Subcutaneous adipose tissue (tissue), 4 donors: ENCODE results near the gene DRAM2. TPM values are rescaled to one million over a fixed set of nuclear protein-coding genes. Genes with fewer than 3 reads are reported as not detected.

Source experiments
- CTCF ChIP-seq: fragments of 450-650 bp; IDR thresholded peaks from one replicate; pipeline ENCODE4 v1.5.1; 2016; ENCODE audit warnings: low read depth, mild to moderate bottlenecking, control low read depth, antibody characterized with exemption, moderate library complexity
- total RNA-seq, 4 donors: library from RNA; depleted of rRNA; stranded (reverse); fragments of >200 nt; gene quantifications; one replicate each; pipeline ENCODE4 v1.1.0, GENCODE V29; 2016

DRAM2 gene
- total RNA-seq, 4 donors from 2014 or later = 78.2 to 173 (median 123) TPM

DNA sequence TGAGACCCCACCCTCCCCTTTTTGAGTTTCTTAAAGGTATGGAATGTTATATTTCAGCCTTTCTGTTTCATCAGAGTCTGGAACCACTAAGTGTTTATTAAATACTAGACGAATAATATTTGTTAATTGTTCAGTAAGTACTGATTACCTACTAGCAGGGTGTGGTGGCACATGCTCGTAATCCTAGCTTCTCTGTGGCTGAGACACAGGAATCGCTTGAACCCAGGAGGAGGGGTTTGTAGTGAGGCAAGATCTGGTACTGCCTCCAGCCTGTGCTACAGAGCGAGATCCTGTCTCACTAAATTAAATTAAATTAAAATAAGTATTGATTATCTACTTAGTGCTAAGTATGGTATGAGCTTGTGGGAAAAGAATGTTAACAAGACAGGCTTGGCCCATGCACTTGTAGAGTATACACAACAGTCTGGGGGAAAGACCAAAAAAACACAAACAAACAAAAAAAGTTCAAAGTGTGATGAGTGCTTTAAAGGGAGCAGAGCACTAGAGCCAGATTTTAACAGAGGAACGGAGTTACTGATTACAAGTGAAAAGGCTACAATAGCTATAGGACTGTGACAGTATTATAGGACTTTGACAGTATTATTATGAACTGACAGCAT is 2.6 kb upstream of the DRAM2 start:
- no peak for TF ChIP-seq CTCF

DNA sequence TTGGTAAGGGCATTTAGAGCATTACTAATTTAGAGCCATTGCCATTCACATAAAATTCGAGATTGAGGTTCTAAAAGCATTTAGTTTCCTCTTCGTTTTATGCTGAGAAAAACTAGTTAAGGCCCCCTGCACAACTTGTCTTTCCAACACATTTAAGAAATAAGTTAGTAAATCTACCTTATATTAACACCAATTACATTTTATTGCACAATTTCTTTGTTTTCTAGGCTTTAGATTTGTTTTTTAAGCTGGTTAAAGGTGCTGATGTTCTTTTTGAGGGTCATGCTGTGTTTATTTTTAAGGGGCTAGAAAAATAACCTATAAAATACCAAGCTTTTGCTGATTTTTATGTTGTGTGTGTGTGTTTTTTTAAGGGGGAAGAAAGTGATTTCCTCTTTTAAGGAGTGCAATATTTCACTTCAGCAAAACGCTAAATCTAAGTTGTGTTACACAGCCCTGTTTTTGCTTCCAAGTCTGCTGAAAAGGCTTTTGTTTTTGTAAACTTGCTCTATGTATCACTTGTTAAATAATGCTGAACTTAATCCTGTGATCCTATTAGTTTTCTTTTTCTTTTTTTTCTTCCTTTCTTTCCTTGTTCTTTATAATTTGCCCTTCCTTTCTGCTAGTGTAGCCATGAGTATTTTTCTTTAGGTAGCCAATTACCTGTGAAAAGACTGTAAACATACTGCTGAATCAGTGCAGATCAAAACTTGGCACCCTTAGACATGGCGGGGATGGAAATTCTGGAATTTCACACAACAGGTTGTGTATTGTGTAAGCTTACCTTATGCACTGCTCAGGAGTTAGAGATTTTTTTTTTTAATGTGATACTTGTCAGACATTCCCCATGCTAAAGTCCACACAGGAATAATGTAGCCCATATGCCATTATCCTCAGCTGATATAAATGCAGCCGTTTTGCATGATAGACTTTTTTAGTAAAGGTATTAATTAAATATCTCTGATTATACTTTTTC is 1.6 kb upstream of the DRAM2 start:
- no peak for TF ChIP-seq CTCF

GRCh38 chr1:111140680-111140967 is 731 bp upstream of the DRAM2 start:
- TF ChIP-seq CTCF = no peak

- no peak for TF ChIP-seq CTCF
These were observed 453 bp downstream of the DRAM2 start for GRCh38 chr1:111139324-111139955.

DNA sequence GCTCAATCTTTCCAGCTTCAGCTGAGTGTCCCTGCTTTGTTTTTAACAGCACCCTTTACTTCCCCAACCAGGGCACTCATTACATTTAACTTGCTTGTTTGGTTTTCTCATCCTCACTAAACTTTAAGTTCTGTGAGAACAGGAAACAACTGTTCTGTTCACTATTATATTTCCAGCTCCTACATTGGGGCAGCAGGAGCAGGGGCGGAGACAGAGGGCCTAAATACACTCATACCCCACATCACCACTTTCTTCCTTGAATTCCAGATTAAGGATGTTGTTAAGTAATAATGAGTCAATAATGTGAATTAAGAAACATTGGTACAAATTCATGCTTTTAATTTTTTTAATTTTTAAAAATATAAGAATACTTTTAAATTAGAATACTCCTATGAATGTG is 6.0 kb downstream of the DRAM2 start:
- TF ChIP-seq CTCF = no peak

DNA sequence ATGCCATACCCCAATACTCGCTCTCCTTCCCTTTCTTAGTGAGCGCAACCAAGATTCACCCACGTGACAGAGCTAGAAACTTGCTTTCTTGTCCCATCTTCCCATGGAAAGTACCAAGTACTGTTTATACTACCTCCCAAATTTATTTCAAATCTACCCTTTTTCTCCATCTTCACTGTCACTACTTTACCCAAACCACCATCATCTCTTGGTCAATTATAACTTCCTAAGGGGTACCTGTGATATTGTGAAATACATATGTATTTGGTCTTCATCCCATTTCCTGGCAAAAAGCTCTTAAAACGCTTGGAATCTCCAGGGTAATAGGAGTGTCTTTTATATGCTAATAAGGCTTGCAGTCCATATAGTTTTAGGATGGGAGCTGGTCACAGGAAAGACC is 8.2 kb downstream of the DRAM2 start:
- no peak for TF ChIP-seq CTCF

GRCh38 chr1:111129376-111129775 is 10.5 kb downstream of the DRAM2 start:
- no peak for TF ChIP-seq CTCF
